Fibroblast of skin of left quadriceps (primary cell): ENCODE measurements around the gene STARD13.

Source experiments
- DNase-seq, 2 experiments: peaks; one replicate each; pipeline ENCODE4 v3.0.0-alpha.2; 2013; ENCODE audit warnings: low read depth in 2 of 2

Gene STARD13

DNA sequence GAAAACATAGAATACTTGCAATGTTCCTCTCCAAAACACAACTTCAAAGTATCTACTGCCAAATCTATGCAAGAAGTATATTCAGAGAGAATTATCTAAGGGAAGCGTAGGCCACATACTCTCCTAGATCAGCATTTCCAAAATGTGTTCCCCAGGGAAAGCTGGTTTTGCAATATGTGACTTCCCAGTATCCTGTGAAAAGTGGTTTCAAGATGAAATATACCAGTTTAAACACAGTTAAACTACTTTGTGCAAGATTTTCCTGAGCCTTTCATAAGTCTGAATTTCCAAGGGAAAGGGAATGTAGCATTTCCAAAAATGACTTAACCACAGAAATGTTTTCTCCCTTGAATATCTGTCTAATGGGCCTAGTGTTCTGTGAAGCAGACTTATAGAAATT is 7.6 kb downstream of the STARD13 start:
- peak; percentile 74 to 77 for DNase-seq

DNA sequence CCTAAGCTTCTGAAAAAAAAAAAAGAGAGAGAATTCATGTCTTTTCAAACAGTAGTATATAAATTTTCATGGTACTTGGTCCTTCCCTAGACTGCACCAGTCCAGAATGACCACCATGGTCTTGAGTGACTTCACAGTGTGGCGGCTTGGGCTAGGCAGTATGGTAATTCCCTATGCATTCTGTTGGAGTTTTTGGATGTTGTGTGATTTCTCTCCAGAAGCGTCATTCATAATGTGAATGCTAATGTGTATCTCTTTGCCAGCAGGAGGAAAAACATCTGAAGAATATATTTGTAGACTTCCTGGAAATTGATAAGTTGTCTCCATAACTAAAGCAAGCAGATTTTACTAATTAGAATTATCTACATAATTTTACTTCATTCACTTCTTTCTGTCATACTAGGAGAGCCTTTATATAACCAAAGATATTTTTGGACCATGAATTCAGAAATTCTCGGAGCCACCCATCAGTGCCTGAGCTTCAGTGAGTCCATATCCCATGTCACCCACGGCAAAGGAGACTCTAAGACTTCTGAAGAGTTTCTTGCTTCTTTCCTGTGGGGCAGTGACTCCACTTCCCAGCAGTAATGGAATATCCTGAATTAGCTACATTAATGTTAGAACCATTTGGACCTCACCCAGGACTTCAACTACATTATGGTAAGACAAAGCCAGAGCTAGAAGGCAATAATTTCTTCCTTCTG is 8.4 kb downstream of the STARD13 start:
- no peak for DNase-seq

DNA sequence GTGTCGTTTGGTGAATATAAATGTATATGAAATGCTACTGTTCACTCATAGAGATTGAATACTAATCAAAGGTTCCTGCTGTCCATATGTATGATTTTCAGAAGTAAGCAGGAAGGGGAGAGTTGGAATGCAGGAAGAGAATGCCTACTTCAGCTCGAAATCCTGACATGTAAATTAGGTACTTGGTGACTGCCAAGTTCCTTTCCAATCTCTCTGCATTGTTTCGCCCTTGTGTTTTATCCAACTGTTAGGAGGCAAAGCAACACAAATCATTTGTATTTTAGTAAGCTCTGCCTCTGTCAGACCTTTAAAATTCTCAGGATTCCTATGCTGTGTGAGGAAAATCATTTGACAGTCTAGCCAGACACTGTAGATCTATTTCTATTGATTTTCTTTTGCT is 9.0 kb downstream of the STARD13 start:
- peak in 1 of 2 experiments; percentile 37 for DNase-seq

- DNase-seq: peak; percentile 53 to 54
Measured at GRCh38 chr13:33275916-33276315, 9.6 kb downstream of the STARD13 start.

- DNase-seq: no peak
Measured at GRCh38 chr13:33274264-33274663, 11.3 kb downstream of the STARD13 start.

- no peak for DNase-seq
Measured at GRCh38 chr13:33272531-33273124, 12.9 kb downstream of the STARD13 start.

- DNase-seq: no peak
Measured at GRCh38 chr13:33271759-33272158, 13.8 kb downstream of the STARD13 start.

- no peak for DNase-seq
Measured at GRCh38 chr13:33270895-33271538, 14.5 kb downstream of the STARD13 start.

GRCh38 chr13:33265607-33266006 is 19.9 kb downstream of the STARD13 start:
- no peak for DNase-seq

DNA sequence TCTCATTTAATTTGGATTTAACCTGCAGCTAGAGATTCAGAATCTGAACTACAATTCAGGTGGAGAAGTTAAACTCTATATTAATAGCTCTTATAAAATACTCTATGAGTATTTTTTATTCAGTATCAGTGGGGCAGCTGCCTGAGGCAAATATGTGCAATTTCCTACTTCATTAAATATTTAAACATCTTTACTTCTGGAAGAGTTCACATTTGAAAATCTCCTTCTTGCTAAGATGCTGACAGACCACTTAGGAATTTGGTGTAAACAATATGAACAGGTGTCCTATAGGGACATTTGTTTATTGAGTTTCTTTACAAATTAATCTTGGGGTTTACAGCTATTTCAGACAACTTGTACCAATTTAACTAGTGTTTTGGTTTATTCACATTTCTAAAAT is 20.4 kb downstream of the STARD13 start:
- no peak for DNase-seq

GRCh38 chr13:33264620-33264978 is 21.0 kb downstream of the STARD13 start:
- no peak for DNase-seq

- DNase-seq: no peak
Measured at GRCh38 chr13:33263976-33264619, 21.5 kb downstream of the STARD13 start.

- no peak for DNase-seq
Measured at GRCh38 chr13:33263484-33263883, 22.1 kb downstream of the STARD13 start.

DNA sequence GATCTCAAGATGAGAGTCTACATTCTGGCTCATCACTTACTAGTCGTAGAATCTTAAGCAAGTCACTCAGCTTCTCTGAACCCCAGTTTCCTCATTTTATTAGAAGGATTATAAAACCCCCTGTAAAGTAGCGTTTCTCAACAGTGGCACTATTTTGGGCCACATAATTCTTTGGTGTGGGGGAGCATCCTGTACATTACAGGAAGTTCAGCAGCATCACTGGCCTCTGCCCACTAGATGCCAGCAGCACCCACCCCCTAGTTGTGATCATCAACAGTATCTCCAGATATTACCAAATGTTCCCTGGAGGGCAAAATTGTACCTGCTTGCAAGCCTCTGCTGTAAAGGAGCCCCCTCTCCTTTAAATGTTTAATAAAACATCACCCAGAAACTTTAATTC is 22.6 kb downstream of the STARD13 start:
- no peak for DNase-seq

- DNase-seq: no peak
Measured at GRCh38 chr13:33262594-33262993, 23.0 kb downstream of the STARD13 start.

GRCh38 chr13:33262062-33262487 is 23.5 kb downstream of the STARD13 start:
- no peak for DNase-seq

DNA sequence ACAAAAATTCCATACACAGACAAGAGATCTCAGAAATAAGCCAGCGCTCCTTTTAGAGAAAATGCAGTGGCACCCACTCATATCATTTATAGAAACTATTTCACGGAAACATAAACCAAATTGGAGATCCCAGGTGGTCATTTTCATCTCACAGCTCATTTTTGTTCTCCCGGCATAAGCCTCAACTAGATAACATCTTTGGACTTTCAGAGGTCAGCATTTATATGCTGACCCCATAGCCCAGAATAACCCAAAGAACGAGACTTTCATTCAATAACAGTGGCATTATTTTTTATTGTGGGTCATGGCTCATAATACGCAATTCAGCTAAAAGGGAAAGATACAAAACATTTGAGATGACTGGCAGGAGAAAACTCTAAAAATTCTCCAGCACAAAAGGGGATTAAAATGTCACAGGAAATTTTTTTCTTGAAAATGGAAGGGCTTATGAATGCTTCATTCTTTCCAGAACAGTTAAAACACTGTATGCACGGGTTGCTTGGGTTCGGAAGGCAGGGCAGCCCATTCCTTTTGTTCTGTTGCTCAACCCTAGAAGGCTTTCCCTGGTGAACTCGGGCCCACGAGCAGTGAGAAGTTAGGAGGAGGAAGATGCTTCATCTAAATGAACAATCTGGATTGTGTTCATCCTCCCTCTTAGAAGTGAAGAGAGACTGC is 24.0 kb downstream of the STARD13 start:
- no peak for DNase-seq

DNA sequence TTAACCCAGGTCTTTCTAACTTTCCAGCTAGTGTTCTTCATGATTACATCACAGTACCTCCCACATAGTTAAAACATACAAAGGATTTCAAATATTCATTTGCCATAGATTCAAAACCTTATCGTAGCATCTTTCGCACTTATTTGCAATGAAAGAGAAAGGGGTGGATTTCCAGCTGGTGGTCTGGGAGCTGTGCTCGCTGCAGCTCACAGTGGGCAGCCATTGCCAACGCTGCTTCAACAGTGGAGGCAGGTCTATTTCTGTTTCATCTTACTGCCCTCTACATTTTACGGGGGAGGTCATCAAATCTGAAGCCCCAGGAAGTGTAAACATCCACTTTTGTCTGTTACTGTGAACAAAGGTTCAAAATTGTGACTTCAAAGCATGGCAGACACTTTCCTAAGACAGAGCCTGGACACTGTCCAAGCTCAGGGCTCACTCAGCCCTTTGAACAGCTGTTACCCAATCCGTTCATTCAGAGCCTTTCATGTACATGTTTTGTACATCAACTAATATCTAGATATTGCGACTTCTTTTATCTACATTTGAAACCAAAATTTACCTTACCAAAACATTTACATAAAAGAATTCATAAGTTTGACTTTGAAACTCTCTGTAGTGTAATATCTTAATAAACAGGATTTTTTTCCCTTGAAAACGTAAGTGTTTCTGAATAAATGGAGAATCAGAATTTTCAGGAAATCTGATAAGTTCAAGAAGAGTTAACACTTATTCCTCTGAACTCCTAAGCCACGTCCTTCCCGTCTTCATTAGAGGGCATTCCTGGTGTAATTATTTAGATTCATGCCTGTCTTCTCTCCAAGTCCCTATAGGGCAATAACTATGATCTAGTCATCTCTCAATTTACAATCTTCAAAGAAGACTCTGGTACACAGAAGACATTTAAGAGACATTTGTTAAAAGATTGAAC is 25.1 kb downstream of the STARD13 start:
- DNase-seq: no peak

GRCh38 chr13:33259296-33259695 is 26.3 kb downstream of the STARD13 start:
- no peak for DNase-seq

- no peak for DNase-seq
Measured at GRCh38 chr13:33258808-33259193, 26.8 kb downstream of the STARD13 start.
